AG04450 (cell line): ENCODE data around the gene MPI. TPM values are rescaled to one million over a fixed set of nuclear protein-coding genes. Genes with fewer than 3 reads are reported as not detected.

Experiments
- CTCF ChIA-PET: fragments of 300-600, 350-600 bp; formaldehyde crosslinking; extraction: SDS; loops from one replicate; lab custom pipeline; 2022; ENCODE audit warnings: antibody characterized with exemption, inconsistent platforms; lab: Charles Lee
- POLR2A ChIA-PET: fragments of 350-600 bp; formaldehyde crosslinking; extraction: SDS; loops from one replicate; lab custom pipeline; 2021; ENCODE audit warnings: antibody characterized with exemption, inconsistent platforms; lab: Yijun Ruan, JAX
- DNase-seq: peaks from one replicate; pipeline ENCODE4 v3.0.0-alpha.2; 2011; ENCODE audit warnings: low read depth, low spot score
- H3K27ac ChIP-seq: one replicate; pipeline ENCODE4 v1.5.1; 2012; ENCODE audit warnings: low read depth, low read length, control low read depth
- H3K27me3 ChIP-seq: one replicate; pipeline ENCODE4 v1.6.0; 2012; ENCODE audit warnings: low read length; ENCODE audit not compliant: control insufficient read depth, insufficient read depth
- H3K4me3 ChIP-seq: 2 replicates; pipeline ENCODE4 v1.5.1; 2011; ENCODE audit warnings: mild to moderate bottlenecking, low read depth, low read length, control low read depth
- H3K9me3 ChIP-seq: 2 replicates; pipeline ENCODE4 v1.5.1; 2012; ENCODE audit warnings: low read length; ENCODE audit not compliant: control insufficient read depth, insufficient read depth
- polyA minus RNA-seq: library from RNA; depleted of rRNA, polyadenylated mRNA; stranded (reverse); fragments of >200 nt; gene quantifications from 2 replicates; pipeline ENCODE4 v1.2.3, GENCODE V29; 2011; rRNA and poly(A)+ RNA removed
- polyA plus RNA-seq: library from polyadenylated mRNA; depleted of rRNA; stranded (reverse); fragments of >200 nt; gene quantifications from 2 replicates; pipeline ENCODE4 v1.2.3, GENCODE V29; 2011; rRNA removed
- TF ChIP-seq, protein P1 (sequence below): IDR thresholded peaks from 2 replicates; pipeline ENCODE4 v1.5.1; 2011; ENCODE audit warnings: low read depth, low read length, control low read depth, inconsistent platforms

Gene MPI, protein sequence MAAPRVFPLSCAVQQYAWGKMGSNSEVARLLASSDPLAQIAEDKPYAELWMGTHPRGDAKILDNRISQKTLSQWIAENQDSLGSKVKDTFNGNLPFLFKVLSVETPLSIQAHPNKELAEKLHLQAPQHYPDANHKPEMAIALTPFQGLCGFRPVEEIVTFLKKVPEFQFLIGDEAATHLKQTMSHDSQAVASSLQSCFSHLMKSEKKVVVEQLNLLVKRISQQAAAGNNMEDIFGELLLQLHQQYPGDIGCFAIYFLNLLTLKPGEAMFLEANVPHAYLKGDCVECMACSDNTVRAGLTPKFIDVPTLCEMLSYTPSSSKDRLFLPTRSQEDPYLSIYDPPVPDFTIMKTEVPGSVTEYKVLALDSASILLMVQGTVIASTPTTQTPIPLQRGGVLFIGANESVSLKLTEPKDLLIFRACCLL
- polyA plus RNA-seq, result 55.5 and 69.4 TPM in 2 replicates
- 58.0 and 67.6 TPM in 2 replicates for polyA minus RNA-seq

DNA sequence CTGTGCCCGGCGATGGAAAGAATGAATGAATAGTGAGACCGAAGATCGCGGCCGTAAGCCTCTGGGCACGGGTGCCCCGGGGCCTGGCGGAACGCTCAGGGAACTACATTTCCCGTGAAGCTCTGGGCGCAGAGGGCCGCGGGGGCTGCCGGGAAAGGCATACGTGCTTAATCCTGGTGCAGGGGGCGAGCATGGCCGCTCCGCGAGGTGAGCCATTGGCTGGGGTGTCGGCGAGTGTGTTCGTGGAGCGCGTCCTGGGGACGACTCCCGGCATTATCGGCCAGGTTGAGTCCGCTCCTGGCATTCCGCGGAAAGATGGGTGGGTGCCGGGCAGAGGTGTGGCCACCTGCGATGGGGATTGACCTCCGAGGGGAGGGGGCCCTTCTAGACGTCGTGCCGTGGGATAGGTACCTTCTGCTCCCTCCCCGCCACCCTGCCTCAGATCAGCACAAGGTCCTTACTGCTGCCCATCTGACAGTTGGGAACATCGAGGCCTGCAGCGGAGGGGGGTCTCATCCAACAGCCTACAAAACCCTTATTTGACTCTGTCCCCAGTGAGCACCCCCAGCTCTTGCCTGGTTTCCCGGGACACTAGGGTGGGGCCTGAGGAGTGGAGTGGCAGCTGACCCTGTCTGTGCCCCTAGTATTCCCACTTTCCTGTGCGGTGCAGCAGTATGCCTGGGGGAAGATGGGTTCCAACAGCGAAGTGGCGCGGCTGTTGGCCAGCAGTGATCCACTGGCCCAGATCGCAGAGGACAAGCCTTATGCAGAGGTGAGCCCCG is at the start of gene MPI:
TSS of gene MPI (plus strand) at position 160 of the 782 bp plus-strand sequence. CDS start at position 192, 32 bp downstream.
- TF ChIP-seq, protein P1, sequence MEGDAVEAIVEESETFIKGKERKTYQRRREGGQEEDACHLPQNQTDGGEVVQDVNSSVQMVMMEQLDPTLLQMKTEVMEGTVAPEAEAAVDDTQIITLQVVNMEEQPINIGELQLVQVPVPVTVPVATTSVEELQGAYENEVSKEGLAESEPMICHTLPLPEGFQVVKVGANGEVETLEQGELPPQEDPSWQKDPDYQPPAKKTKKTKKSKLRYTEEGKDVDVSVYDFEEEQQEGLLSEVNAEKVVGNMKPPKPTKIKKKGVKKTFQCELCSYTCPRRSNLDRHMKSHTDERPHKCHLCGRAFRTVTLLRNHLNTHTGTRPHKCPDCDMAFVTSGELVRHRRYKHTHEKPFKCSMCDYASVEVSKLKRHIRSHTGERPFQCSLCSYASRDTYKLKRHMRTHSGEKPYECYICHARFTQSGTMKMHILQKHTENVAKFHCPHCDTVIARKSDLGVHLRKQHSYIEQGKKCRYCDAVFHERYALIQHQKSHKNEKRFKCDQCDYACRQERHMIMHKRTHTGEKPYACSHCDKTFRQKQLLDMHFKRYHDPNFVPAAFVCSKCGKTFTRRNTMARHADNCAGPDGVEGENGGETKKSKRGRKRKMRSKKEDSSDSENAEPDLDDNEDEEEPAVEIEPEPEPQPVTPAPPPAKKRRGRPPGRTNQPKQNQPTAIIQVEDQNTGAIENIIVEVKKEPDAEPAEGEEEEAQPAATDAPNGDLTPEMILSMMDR, result no peak
- H3K27me3 ChIP-seq, result no peaks in the 10 kb centered on the region
- POLR2A ChIA-PET, result interaction anchor here (0.6 to 1.6 kb wide), 3 partner anchors 9 to 16 kb away, joined by 4 to 5 read pairs (median 5); partner anchors contain the start of gene FAM219B
- peak; percentile 30 for DNase-seq
- H3K9me3 ChIP-seq, result no peaks in the 10 kb centered on the region; the same call in 1 of the 2 replicates
- H3K27ac ChIP-seq, result no peak within 1 kb of the TSS
- CTCF ChIA-PET, result interaction anchor here (1.1 to 5.7 kb wide), 2 partner anchors 12 to 60 kb away, joined by 4 to 61 read pairs; no protein-coding TSS in a partner anchor
- H3K4me3 ChIP-seq, result peak within 1 kb of the TSS; percentile 96

DNA sequence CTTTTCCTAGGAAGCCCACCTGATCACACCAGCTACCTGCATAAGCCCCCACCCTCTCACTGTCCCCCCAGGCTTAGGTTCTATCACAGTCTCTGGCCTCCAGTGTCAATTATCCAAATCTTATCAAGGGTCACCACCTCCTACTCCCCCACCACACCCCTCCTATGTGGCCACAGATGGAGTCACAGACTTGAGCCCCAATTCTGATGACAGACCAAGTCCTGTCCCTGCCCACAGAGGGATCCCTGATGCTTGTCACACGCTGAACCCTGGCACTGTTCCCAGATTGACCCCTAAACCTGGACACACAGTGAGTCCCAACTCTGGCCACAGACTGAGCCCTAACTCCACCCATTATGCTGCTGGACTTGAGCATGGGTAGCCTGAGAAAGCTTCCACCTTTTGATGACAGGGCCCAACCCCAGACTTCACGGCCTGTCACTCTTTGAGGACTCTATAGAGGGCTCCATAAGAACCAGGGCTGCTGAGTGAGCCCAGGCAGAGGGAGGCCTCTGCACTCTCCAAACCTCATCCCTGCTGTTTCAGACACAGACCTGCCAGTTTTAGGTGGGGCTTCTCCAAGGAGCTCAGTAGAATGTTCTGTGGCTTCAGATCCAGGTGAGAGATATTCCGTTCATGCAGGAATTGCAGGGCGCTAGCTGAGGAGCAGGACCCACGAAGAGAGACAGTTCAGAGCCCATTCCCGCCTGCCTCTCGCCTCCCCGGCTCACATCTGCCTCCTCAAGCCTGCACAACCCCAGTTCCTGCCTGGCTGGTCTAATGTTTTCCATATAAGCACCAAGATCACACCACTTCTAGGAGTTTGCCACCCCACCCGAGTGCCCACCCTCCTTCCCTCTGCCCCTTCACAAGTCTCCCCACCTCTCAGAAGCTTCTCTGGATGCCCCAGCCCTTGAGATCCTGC is 48.7 kb upstream of the MPI start:
- DNase-seq, result no peak
- H3K27ac ChIP-seq, result no peak overlapping the region
- TF ChIP-seq, protein P1, result no peak
- no peak overlapping the region for H3K4me3 ChIP-seq
- CTCF ChIA-PET, result interaction anchor here (0.6 to 2.7 kb wide), 5 partner anchors 28 to 72 kb away, joined by 3 to 13 read pairs (median 3); no protein-coding TSS in a partner anchor
- no peaks in the 10 kb centered on the region for H3K9me3 ChIP-seq
- POLR2A ChIA-PET, result no interaction called here
- H3K27me3 ChIP-seq, result no peaks in the 10 kb centered on the region

DNA sequence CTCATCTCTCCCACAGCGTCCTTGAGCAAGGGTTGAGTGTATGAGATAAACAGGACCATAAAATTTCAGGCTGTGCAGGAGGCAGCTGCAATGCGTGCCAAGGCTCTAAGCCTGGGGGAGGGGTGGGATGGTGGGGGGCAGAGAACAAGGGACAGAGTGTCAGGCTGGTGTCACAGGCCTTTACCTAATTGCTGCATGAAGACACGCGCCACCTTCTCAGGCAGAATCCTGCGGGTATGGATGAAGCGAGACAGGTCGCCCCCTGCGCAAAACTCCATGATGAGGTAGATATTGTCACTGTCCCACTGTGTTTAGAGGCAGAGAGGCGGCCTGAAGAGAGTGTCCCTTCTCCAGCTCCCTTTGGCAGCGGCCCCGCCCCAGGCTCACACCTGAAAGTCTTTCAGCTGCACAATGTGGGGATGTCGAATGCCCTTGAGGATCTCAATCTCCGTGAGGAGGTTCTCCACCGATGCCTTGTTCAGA is 47.9 kb upstream of the MPI start:
- Histone ChIP-seq H3K27ac (no peak overlapping the region), H3K9me3 (no peaks in the 10 kb centered on the region), H3K4me3 (peak overlapping the region; percentile 79), H3K27me3 (no peaks in the 10 kb centered on the region)
- ChIA-PET POLR2A (no interaction called here), CTCF (interaction anchor here (0.6 to 2.7 kb wide), 5 partner anchors 27 to 211 kb away, joined by 3 to 13 read pairs (median 3); no protein-coding TSS in a partner anchor)
- TF ChIP-seq, protein P1, result no peak
- DNase-seq, result no peak

DNA sequence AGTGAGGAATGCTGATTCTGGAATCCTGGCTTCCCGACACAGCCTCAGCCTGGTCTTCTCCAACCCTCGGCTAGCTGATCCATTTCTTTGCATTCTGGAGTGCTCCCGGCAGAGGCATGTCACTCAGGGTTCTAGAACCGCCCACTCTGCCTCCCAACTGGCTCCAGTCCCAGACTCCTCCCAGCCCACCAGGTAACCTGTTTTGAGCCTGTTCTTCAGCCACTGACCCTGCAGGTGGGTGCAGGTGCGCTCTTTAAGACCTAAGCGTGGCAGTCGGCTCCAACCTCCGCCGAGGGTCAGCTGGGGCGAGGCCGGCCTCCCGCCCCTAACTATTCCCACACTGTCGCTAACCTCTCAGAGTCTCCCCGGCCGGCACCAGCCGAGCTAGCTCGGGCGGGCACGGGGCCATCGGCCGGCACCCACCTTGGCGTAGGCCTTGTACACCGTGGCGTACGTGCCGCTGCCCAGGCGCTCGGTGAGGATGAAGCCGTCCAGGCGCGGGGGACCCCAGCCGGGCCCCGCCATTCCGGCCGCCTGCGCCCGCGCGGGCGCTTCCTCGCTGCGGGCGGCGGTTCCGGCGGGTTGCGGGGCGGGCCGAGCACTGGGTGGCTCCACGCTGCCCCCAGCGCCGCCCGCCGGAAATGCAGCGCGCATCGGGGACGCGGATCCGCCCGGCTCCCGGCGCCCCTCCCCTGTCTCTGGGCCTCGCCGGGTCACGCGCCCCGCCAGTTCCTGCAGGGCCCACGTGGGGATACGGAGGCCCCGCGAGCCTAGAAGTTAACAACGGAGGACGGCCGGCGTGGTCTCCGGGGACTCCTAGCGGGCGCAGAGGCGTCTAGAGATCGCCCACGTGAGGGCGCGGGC is 47.0 kb upstream of the MPI start, which contains the start of gene ULK3:
TSS of gene ULK3 (minus strand) at position 576 of the 864 bp plus-strand sequence. CDS start at position 525, 51 bp downstream.
- TF ChIP-seq, protein P1, result peak; percentile 48
- DNase-seq, result peak; percentile 47

More for the DNA sequence above, 47.0 kb upstream of the MPI start, which contains the start of gene ULK3:
- Histone ChIP-seq H3K27ac (peak within 1 kb of the TSS; percentile 77), H3K4me3 (peak within 1 kb of the TSS; percentile 79), H3K27me3 (no peaks in the 10 kb centered on the region), H3K9me3 (no peaks in the 10 kb centered on the region)
- POLR2A ChIA-PET, result no interaction called here
- CTCF ChIA-PET, result interaction anchor here (0.5 to 2.7 kb wide), 6 partner anchors 12 to 211 kb away, joined by 3 to 13 read pairs (median 3); no protein-coding TSS in a partner anchor
